ENCODE measurements around the gene TBCE. TPM values are rescaled to one million over a fixed set of nuclear protein-coding genes. Genes with fewer than 3 reads are reported as not detected.
A peak's percentile ranks its signal among the peaks of the same experiment; 100 is the strongest.

The TBCE gene
- total RNA-seq, 1 experiment from 2014 or later: 41.6 TPM

DNA sequence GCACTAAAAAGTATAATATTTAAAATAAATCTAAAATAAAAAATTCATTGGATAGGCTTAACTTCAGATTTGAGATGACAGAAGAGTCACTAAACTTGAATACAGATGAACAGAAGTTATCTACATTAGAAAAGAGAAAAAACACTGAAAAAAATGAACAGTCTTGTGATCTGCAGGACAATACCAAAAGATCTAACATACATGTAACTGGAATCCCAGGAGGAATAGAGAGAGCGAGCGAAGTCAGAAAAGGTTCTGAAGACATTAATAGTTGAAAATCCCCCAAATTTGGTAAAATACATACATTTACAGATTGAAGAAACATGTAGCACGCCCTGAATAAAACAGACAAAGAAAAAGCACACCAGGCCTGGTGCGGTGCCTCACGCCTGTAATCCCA is 115.9 kb downstream of the TBCE start:
- no CpG with 5 or more reads among the region's 5 CpGs for whole genome bisulfite sequencing (ENCODE audit: extremely low coverage, insufficient read length, low lambda C conversion rate)
- no peak overlapping the region for H3K4me2 ChIP-seq (ENCODE audit: insufficient read depth, insufficient read length, low read length)
- H3K4me3 Mint-ChIP-seq: no peak overlapping the region; a peak in 1 of 5 replicates

More for the DNA sequence above, 115.9 kb downstream of the TBCE start:
- Histone ChIP-seq H4K20me1 (ENCODE audit: control insufficient read depth, insufficient read depth, insufficient read length) (no peaks in the 10 kb centered on the region), H3K56ac (ENCODE audit: insufficient read length, low read depth, low read length) (no peak overlapping the region), H3K14ac (ENCODE audit: insufficient read depth, low read length) (no peak overlapping the region), H2BK5ac (ENCODE audit: insufficient read length, low read length) (no peak overlapping the region), H3K23me2 (ENCODE audit: insufficient read length, low read depth, low read length, poor library complexity, severe bottlenecking) (no peaks in the 10 kb centered on the region), H3K27ac (ENCODE audit: insufficient read length, low read depth, low read length) (no peak overlapping the region), H3K79me2 (ENCODE audit: insufficient read depth, low read length) (no peaks in the 10 kb centered on the region), H2BK120ac (ENCODE audit: low read depth, low read length, poor library complexity, severe bottlenecking) (no peak overlapping the region), H3K9me3 (ENCODE audit: control insufficient read depth, low read depth, low read length) (no peaks in the 10 kb centered on the region), H3K79me1 (ENCODE audit: insufficient read depth, low read depth, low read length, poor library complexity, severe bottlenecking) (no peaks in the 10 kb centered on the region), H4K8ac (replicated peaks; ENCODE audit: insufficient read length, low read depth, low read length) (no peak overlapping the region), H2BK12ac (ENCODE audit: insufficient read length, low read depth, low read length) (no peak overlapping the region), H3T11ph (ENCODE audit: low read length) (no peak overlapping the region), H2BK20ac (ENCODE audit: low read depth, low read length, poor library complexity, severe bottlenecking) (no peak overlapping the region), H4K91ac (ENCODE audit: insufficient read length, low read depth, low read length) (no peak overlapping the region), H3K23ac (ENCODE audit: insufficient read length, low read depth, low read length) (no peak overlapping the region), H2BK15ac (ENCODE audit: low read depth, low read length) (no peak overlapping the region), H4K5ac (ENCODE audit: insufficient read length, low read depth, low read length) (no peak overlapping the region), H3K4me1 (ENCODE audit: insufficient read depth, low read length) (no peaks in the 10 kb centered on the region), H2AK5ac (ENCODE audit: insufficient read length, low read length) (no peak overlapping the region), H3K4ac (ENCODE audit: low read depth, low read length) (no peak overlapping the region), H2AFZ (ENCODE audit: low read length) (no peak overlapping the region), H3K18ac (ENCODE audit: insufficient read length, low read depth, low read length) (no peak overlapping the region), H3K27me3 (ENCODE audit: insufficient read depth, low read length) (no peaks in the 10 kb centered on the region), H3K9ac (ENCODE audit: extremely low read depth, insufficient read length, low read length) (no peak overlapping the region)
- TF ChIP-seq, protein P1, sequence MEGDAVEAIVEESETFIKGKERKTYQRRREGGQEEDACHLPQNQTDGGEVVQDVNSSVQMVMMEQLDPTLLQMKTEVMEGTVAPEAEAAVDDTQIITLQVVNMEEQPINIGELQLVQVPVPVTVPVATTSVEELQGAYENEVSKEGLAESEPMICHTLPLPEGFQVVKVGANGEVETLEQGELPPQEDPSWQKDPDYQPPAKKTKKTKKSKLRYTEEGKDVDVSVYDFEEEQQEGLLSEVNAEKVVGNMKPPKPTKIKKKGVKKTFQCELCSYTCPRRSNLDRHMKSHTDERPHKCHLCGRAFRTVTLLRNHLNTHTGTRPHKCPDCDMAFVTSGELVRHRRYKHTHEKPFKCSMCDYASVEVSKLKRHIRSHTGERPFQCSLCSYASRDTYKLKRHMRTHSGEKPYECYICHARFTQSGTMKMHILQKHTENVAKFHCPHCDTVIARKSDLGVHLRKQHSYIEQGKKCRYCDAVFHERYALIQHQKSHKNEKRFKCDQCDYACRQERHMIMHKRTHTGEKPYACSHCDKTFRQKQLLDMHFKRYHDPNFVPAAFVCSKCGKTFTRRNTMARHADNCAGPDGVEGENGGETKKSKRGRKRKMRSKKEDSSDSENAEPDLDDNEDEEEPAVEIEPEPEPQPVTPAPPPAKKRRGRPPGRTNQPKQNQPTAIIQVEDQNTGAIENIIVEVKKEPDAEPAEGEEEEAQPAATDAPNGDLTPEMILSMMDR (conservative IDR thresholded peaks at IDR 0.05): no peak
- Mint-ChIP-seq H3K36me3 (ENCODE audit: insufficient read depth in 1 of 3, low read depth in 3 of 3) (peaks cover 28 to 69% (median 52%) of the 10 kb centered on the region in 3 experiments; a peak in 6 of 7 replicates), H3K4me1 (no peaks in the 10 kb centered on the region), H3K9me3 (no peaks in the 10 kb centered on the region), H3K27ac (0 out of 7 replicates have a peak overlapping the region, but pooled peaks of 1 of the 3 experiments have one; percentile 11), H3K27me3 (ENCODE audit: low read depth) (no peaks in the 10 kb centered on the region)
- DNase-seq: no peak
